Panc1 (cell line): ENCODE measurements around the gene STAM2. TPM values are rescaled to one million over a fixed set of nuclear protein-coding genes. Genes with fewer than 3 reads are reported as not detected.
A peak's percentile ranks its signal among the peaks of the same experiment; 100 is the strongest.

Experiments
- ATAC-seq: fragments of 200-7000 bp; cut with Tn5 transposase; 2 replicates; pipeline ENCODE4 v1.9.1; 2020; ENCODE audit warnings: mild to moderate bottlenecking, moderate library complexity
- BruUV-seq: library from RNA; stranded (reverse); fragments of 400-500 nt; replicated peaks from 2 replicates; lab custom pipeline; 2021; lab: Mats Ljungman, UMichigan
- CTCF ChIA-PET: fragments of 300-600 bp; sonication (Branson Sonifier 250); formaldehyde crosslinking; loops from one replicate; lab custom pipeline; 2022; ENCODE audit warnings: antibody characterized with exemption; lab: Charles Lee
- POLR2A ChIA-PET: fragments of 300-600 bp; sonication (Branson Sonifier 250); formaldehyde crosslinking; loops from one replicate; lab custom pipeline; 2022; ENCODE audit warnings: antibody characterized with exemption; lab: Charles Lee
- DNase-seq: peaks from one replicate; pipeline ENCODE4 v3.0.0-alpha.2; 2010; ENCODE audit warnings: low read depth, low spot score
- H3K27ac ChIP-seq: 2 replicates; pipeline ENCODE4 v1.5.1; 2011; ENCODE audit warnings: mild to moderate bottlenecking, low read length, inconsistent platforms
- H3K27me3 ChIP-seq: fragments of 200-500 bp; sonication (Bioruptor generic); 2 replicates; pipeline ENCODE4 v1.6.0; 2014; ENCODE audit warnings: low read length, inconsistent platforms; ENCODE audit not compliant: control insufficient read depth, insufficient read depth
- H3K36me3 ChIP-seq: fragments of 200-500 bp; sonication (Bioruptor generic); 2 replicates; pipeline ENCODE4 v1.5.1; 2014; ENCODE audit warnings: inconsistent platforms, mild to moderate bottlenecking, low read length, moderate library complexity; ENCODE audit not compliant: control insufficient read depth, insufficient read depth
- H3K4me1 ChIP-seq: 2 replicates; pipeline ENCODE4 v1.5.1; 2011; ENCODE audit warnings: inconsistent platforms, mild to moderate bottlenecking, low read length, moderate library complexity; ENCODE audit not compliant: control insufficient read depth, insufficient read depth
- H3K4me3 ChIP-seq, 2 experiments: 2 replicates each; pipeline ENCODE4 v1.5.1; 2011 to 2012; ENCODE audit warnings: low read depth in 2 of 2, low read length in 2 of 2, mild to moderate bottlenecking in 2 of 2, inconsistent platforms in 1 of 2, moderate library complexity in 1 of 2
- H3K9me3 ChIP-seq: fragments of 200-500 bp; sonication (Bioruptor generic); 2 replicates; pipeline ENCODE4 v1.5.1; 2014; ENCODE audit warnings: low read depth, mild to moderate bottlenecking, inconsistent platforms, low read length, moderate library complexity; ENCODE audit not compliant: control insufficient read depth, insufficient read depth
- POLR2AphosphoS5 ChIP-seq: IDR thresholded peaks from 2 replicates; pipeline ENCODE4 v1.6.1; 2012; ENCODE audit warnings: mild to moderate bottlenecking, low read depth, low read length, moderate library complexity
- REST ChIP-seq, 2 experiments: IDR thresholded peaks; 2 replicates each; pipeline ENCODE4 v1.6.1; 2011 to 2012; ENCODE audit warnings: low read depth in 2 of 2, control low read depth in 1 of 2, low read length in 1 of 2, mild to moderate bottlenecking in 1 of 2, moderate library complexity in 1 of 2; ENCODE audit not compliant: insufficient read depth in 1 of 2
- SIN3A ChIP-seq: IDR thresholded peaks from 2 replicates; pipeline ENCODE4 v1.6.1; 2012; ENCODE audit warnings: low read depth, mild to moderate bottlenecking, low read length, moderate library complexity, borderline replicate concordance; ENCODE audit not compliant: insufficient read depth
- TCF7L2 ChIP-seq: IDR thresholded peaks from 2 replicates; pipeline ENCODE4 v1.6.1; 2011; ENCODE audit warnings: mild to moderate bottlenecking, low read depth, low read length, inconsistent platforms
- in situ Hi-C: cut with HindIII; loops from 2 replicates; pipeline ENCODE4 v1.10.0; 2016; ENCODE audit warnings: low sequenced_read_pairs, low pct_unique_long_range_greater_than_20kb
- intact Hi-C: fragments of 100-400 bp; cut with micrococcal nuclease; formaldehyde crosslinking; loops from one replicate; pipeline ENCODE4 v1.10.0; 2022; ENCODE audit not compliant: unreplicated experiment
- total RNA-seq: library from RNA; stranded (reverse); gene quantifications from one replicate; pipeline ENCODE4 v1.2.1, GENCODE V29; 2021; ENCODE audit not compliant: unreplicated experiment
- TF ChIP-seq, protein P1 (sequence below): fragments of 450-650 bp; IDR thresholded peaks from 2 replicates; pipeline ENCODE4 v1.5.1; 2017; ENCODE audit warnings: mild to moderate bottlenecking

Gene STAM2
- total RNA-seq, 1 experiment from 2014 or later: 29.1 TPM

DNA sequence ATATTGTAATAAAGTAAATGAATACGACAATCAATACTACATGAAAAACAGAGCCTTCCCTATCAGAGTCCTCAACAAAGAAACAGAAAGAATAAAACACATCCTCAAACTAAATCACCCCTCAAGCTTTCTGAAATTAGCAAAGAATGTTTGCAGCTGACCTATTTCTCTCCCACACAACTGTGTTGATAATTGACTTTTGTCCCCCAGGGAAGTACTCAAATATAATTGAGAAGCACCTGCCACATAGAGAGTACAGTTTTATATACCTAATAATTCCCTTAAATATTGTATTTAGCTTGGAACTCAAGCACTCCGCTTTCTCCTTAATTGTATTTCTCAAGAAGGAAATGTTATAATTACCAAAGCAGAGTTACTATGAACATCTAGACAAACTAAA lies 89.3 kb downstream of the STAM2 start:
- ATAC-seq: no peak
- ChIA-PET POLR2A (no interaction called here), CTCF (no interaction called here)
- BruUV-seq: no TSS peak
- no peaks in the 10 kb centered on the region for H3K4me1 ChIP-seq
- no peak overlapping the region for H3K4me3 ChIP-seq
- no peaks in the 10 kb centered on the region for H3K9me3 ChIP-seq
- H3K36me3 ChIP-seq: no peaks in the 10 kb centered on the region
- no peak for DNase-seq
- TF ChIP-seq TCF7L2: no peak
- TF ChIP-seq SIN3A: no peak
- TF ChIP-seq, protein P1, sequence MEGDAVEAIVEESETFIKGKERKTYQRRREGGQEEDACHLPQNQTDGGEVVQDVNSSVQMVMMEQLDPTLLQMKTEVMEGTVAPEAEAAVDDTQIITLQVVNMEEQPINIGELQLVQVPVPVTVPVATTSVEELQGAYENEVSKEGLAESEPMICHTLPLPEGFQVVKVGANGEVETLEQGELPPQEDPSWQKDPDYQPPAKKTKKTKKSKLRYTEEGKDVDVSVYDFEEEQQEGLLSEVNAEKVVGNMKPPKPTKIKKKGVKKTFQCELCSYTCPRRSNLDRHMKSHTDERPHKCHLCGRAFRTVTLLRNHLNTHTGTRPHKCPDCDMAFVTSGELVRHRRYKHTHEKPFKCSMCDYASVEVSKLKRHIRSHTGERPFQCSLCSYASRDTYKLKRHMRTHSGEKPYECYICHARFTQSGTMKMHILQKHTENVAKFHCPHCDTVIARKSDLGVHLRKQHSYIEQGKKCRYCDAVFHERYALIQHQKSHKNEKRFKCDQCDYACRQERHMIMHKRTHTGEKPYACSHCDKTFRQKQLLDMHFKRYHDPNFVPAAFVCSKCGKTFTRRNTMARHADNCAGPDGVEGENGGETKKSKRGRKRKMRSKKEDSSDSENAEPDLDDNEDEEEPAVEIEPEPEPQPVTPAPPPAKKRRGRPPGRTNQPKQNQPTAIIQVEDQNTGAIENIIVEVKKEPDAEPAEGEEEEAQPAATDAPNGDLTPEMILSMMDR: no peak
- TF ChIP-seq REST (IDR thresholded peaks at IDR 0.05; ENCODE audit: insufficient read depth in 1 of 2, low read depth in 2 of 2, low read length in 1 of 2): no peak
- TF ChIP-seq POLR2AphosphoS5: no peak
- no peak overlapping the region for H3K27ac ChIP-seq
- in situ Hi-C loops (no loop called here), intact Hi-C loops (no loop called here)
- H3K27me3 ChIP-seq: no peaks in the 10 kb centered on the region; the same call in 1 of the 2 replicates

- CTCF ChIA-PET: no interaction called here
- peak; percentile 30; the same call in 1 of the 2 replicates for ATAC-seq
These were observed 91.5 kb downstream of the STAM2 start for GRCh38 chr2:152084076-152084475.

More at GRCh38 chr2:152084076-152084475, 91.5 kb downstream of the STAM2 start:
- BruUV-seq: no TSS peak
- Histone ChIP-seq H3K36me3 (no peaks in the 10 kb centered on the region), H3K4me1 (no peaks in the 10 kb centered on the region), H3K4me3 (no peak overlapping the region), H3K27me3 (no peaks in the 10 kb centered on the region; the same call in 1 of the 2 replicates), H3K9me3 (no peaks in the 10 kb centered on the region), H3K27ac (no peak overlapping the region)
- intact Hi-C loops: no loop called here
- POLR2A ChIA-PET: interaction anchor here (0.5 kb wide), 1 partner anchor 794 kb away, joined by 3 read pairs; no protein-coding TSS in a partner anchor
- no peak for DNase-seq
- no peak for TF ChIP-seq REST (IDR thresholded peaks at IDR 0.05; ENCODE audit: insufficient read depth in 1 of 2, low read depth in 2 of 2, low read length in 1 of 2)
- in situ Hi-C loops: no loop called here
